ENCODE data around the gene MCRIP2.
A peak's percentile ranks its signal among the peaks of the same experiment; 100 is the strongest.

MCRIP2 gene

GRCh38 chr16:693364-693763 lies 51.7 kb downstream of the MCRIP2 start:
- DNase-seq, result no peak

- no peak for DNase-seq
Observed at GRCh38 chr16:693766-694165, 52.1 kb downstream of the MCRIP2 start.

- no peak for DNase-seq
Observed at GRCh38 chr16:694187-694862, 52.7 kb downstream of the MCRIP2 start.

GRCh38 chr16:694863-695354 lies 53.3 kb downstream of the MCRIP2 start:
- no peak for DNase-seq

- DNase-seq, result peak in 23 of 58 donors; percentile 11 to 73 (median 44)
Observed at GRCh38 chr16:695355-696089, 53.9 kb downstream of the MCRIP2 start.
